ENCODE measurements around the gene CERT1. TPM values are rescaled to one million over a fixed set of nuclear protein-coding genes. Genes with fewer than 3 reads are reported as not detected.

CERT1 gene
- total and polyA plus RNA-seq, 9 of the 15 experiments (the other 6 are each of a cell fraction or from before 2014, with no cell fraction given): 3.4 to 24.7 (median 9.8) TPM

- TF ChIP-seq, protein P1, sequence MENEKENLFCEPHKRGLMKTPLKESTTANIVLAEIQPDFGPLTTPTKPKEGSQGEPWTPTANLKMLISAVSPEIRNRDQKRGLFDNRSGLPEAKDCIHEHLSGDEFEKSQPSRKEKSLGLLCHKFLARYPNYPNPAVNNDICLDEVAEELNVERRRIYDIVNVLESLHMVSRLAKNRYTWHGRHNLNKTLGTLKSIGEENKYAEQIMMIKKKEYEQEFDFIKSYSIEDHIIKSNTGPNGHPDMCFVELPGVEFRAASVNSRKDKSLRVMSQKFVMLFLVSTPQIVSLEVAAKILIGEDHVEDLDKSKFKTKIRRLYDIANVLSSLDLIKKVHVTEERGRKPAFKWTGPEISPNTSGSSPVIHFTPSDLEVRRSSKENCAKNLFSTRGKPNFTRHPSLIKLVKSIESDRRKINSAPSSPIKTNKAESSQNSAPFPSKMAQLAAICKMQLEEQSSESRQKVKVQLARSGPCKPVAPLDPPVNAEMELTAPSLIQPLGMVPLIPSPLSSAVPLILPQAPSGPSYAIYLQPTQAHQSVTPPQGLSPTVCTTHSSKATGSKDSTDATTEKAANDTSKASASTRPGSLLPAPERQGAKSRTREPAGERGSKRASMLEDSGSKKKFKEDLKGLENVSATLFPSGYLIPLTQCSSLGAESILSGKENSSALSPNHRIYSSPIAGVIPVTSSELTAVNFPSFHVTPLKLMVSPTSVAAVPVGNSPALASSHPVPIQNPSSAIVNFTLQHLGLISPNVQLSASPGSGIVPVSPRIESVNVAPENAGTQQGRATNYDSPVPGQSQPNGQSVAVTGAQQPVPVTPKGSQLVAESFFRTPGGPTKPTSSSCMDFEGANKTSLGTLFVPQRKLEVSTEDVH (IDR thresholded peaks at IDR 0.05; ENCODE audit: low read depth, partially characterized antibody): peak; percentile 59
- peak; percentile 28 for TF ChIP-seq NFIC (IDR thresholded peaks at IDR 0.05)
- TF ChIP-seq ZNF668 (CRISPR knock-in tag; IDR thresholded peaks at IDR 0.05): no peak
- no peak for TF ChIP-seq CREB1 (IDR thresholded peaks at IDR 0.05)
- no peak for TF ChIP-seq CREB1 (CRISPR knock-in tag; IDR thresholded peaks at IDR 0.05)
- no peak for TF ChIP-seq USF2 (CRISPR knock-in tag; IDR thresholded peaks at IDR 0.05)
- TF ChIP-seq, protein P2, sequence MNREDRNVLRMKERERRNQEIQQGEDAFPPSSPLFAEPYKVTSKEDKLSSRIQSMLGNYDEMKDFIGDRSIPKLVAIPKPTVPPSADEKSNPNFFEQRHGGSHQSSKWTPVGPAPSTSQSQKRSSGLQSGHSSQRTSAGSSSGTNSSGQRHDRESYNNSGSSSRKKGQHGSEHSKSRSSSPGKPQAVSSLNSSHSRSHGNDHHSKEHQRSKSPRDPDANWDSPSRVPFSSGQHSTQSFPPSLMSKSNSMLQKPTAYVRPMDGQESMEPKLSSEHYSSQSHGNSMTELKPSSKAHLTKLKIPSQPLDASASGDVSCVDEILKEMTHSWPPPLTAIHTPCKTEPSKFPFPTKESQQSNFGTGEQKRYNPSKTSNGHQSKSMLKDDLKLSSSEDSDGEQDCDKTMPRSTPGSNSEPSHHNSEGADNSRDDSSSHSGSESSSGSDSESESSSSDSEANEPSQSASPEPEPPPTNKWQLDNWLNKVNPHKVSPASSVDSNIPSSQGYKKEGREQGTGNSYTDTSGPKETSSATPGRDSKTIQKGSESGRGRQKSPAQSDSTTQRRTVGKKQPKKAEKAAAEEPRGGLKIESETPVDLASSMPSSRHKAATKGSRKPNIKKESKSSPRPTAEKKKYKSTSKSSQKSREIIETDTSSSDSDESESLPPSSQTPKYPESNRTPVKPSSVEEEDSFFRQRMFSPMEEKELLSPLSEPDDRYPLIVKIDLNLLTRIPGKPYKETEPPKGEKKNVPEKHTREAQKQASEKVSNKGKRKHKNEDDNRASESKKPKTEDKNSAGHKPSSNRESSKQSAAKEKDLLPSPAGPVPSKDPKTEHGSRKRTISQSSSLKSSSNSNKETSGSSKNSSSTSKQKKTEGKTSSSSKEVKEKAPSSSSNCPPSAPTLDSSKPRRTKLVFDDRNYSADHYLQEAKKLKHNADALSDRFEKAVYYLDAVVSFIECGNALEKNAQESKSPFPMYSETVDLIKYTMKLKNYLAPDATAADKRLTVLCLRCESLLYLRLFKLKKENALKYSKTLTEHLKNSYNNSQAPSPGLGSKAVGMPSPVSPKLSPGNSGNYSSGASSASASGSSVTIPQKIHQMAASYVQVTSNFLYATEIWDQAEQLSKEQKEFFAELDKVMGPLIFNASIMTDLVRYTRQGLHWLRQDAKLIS (CRISPR knock-in tag; IDR thresholded peaks at IDR 0.05): no peak
Measured at GRCh38 chr5:75363726-75364495, 147.5 kb downstream of the CERT1 start (continued).
